GM23338 (cell line): ENCODE measurements around the gene GPR3.
"Not testable (repeated sequence)": the region's sequence is repeated elsewhere in the genome, so short reads cannot be mapped to it uniquely, and the experiment has no call there.

ENCODE experiments used
- CREB1 ChIP-seq: fragments of 250-450 bp; sonication (Bioruptor Pico); IDR thresholded peaks from 2 replicates; pipeline ENCODE4 v1.5.0; 2020; ENCODE audit warnings: low read depth, mild to moderate bottlenecking, moderate library complexity
- CTCF ChIP-seq, 2 experiments: fragments of 200-600 bp in 1 of 2; sonication (generic) in 1 of 2; conservative IDR thresholded peaks; 2 replicates each; pipeline versions ENCODE4 v1.5.1 to v1.6.1; 2016 to 2017; ENCODE audit warnings: antibody characterized with exemption in 2 of 2, low read depth in 2 of 2, mild to moderate bottlenecking in 2 of 2, moderate library complexity in 1 of 2
- ETS1 ChIP-seq: IDR thresholded peaks from 2 replicates; pipeline ENCODE4 v1.6.1; 2016; ENCODE audit warnings: antibody characterized with exemption
- EZH2 ChIP-seq: fragments of 200-600 bp; sonication (generic); IDR thresholded peaks from one replicate; pipeline ENCODE4 v1.8.0; 2017; ENCODE audit warnings: antibody characterized with exemption, mild to moderate bottlenecking, low read depth; ENCODE audit not compliant: unreplicated experiment
- EZH2phosphoT487 ChIP-seq: fragments of 200-600 bp; sonication (generic); IDR thresholded peaks from one replicate; pipeline ENCODE4 v1.8.1; 2018; ENCODE audit warnings: antibody characterized with exemption; ENCODE audit not compliant: unreplicated experiment
- JUNB ChIP-seq: IDR thresholded peaks from one replicate; pipeline ENCODE4 v1.6.1; 2016; ENCODE audit warnings: antibody characterized with exemption; ENCODE audit not compliant: unreplicated experiment
- NANOG ChIP-seq: IDR thresholded peaks from 2 replicates; pipeline ENCODE4 v1.6.1; 2016; ENCODE audit warnings: antibody characterized with exemption, borderline replicate concordance
- POLR2AphosphoS5 ChIP-seq: IDR thresholded peaks from 2 replicates; pipeline ENCODE4 v1.6.1; 2016; ENCODE audit warnings: antibody characterized with exemption, low read depth
- REST ChIP-seq: IDR thresholded peaks from one replicate; pipeline ENCODE4 v1.6.1; 2018; ENCODE audit warnings: antibody characterized with exemption; ENCODE audit not compliant: unreplicated experiment
- STAT1 ChIP-seq: IDR thresholded peaks from one replicate; pipeline ENCODE4 v1.6.1; 2016; ENCODE audit warnings: antibody characterized with exemption; ENCODE audit not compliant: unreplicated experiment
- ZNF114 ChIP-seq: fragments of 250-450 bp; sonication (Bioruptor Pico); IDR thresholded peaks from 2 replicates; pipeline ENCODE4 v1.5.0; 2020; ENCODE audit warnings: mild to moderate bottlenecking, moderate library complexity
- ZNF331 ChIP-seq: fragments of 250-450 bp; sonication (Bioruptor Pico); IDR thresholded peaks from 2 replicates; pipeline ENCODE4 v1.5.0; 2020; ENCODE audit warnings: low read depth, mild to moderate bottlenecking, moderate library complexity
- TF ChIP-seq, protein P1 (sequence below): fragments of 250-450 bp; sonication (Bioruptor Pico); IDR thresholded peaks from 2 replicates; pipeline ENCODE4 v1.5.0; 2020; ENCODE audit warnings: mild to moderate bottlenecking, moderate library complexity

- not testable (repeated sequence) for TF ChIP-seq EZH2; POLR2AphosphoS5; CTCF (conservative IDR thresholded peaks at IDR 0.05; ENCODE audit: low read depth in 2 of 2); ETS1; JUNB; REST; EZH2phosphoT487; STAT1; CREB1; ZNF331 (CRISPR knock-in tag); ZNF114; NANOG
- TF ChIP-seq, protein P1, sequence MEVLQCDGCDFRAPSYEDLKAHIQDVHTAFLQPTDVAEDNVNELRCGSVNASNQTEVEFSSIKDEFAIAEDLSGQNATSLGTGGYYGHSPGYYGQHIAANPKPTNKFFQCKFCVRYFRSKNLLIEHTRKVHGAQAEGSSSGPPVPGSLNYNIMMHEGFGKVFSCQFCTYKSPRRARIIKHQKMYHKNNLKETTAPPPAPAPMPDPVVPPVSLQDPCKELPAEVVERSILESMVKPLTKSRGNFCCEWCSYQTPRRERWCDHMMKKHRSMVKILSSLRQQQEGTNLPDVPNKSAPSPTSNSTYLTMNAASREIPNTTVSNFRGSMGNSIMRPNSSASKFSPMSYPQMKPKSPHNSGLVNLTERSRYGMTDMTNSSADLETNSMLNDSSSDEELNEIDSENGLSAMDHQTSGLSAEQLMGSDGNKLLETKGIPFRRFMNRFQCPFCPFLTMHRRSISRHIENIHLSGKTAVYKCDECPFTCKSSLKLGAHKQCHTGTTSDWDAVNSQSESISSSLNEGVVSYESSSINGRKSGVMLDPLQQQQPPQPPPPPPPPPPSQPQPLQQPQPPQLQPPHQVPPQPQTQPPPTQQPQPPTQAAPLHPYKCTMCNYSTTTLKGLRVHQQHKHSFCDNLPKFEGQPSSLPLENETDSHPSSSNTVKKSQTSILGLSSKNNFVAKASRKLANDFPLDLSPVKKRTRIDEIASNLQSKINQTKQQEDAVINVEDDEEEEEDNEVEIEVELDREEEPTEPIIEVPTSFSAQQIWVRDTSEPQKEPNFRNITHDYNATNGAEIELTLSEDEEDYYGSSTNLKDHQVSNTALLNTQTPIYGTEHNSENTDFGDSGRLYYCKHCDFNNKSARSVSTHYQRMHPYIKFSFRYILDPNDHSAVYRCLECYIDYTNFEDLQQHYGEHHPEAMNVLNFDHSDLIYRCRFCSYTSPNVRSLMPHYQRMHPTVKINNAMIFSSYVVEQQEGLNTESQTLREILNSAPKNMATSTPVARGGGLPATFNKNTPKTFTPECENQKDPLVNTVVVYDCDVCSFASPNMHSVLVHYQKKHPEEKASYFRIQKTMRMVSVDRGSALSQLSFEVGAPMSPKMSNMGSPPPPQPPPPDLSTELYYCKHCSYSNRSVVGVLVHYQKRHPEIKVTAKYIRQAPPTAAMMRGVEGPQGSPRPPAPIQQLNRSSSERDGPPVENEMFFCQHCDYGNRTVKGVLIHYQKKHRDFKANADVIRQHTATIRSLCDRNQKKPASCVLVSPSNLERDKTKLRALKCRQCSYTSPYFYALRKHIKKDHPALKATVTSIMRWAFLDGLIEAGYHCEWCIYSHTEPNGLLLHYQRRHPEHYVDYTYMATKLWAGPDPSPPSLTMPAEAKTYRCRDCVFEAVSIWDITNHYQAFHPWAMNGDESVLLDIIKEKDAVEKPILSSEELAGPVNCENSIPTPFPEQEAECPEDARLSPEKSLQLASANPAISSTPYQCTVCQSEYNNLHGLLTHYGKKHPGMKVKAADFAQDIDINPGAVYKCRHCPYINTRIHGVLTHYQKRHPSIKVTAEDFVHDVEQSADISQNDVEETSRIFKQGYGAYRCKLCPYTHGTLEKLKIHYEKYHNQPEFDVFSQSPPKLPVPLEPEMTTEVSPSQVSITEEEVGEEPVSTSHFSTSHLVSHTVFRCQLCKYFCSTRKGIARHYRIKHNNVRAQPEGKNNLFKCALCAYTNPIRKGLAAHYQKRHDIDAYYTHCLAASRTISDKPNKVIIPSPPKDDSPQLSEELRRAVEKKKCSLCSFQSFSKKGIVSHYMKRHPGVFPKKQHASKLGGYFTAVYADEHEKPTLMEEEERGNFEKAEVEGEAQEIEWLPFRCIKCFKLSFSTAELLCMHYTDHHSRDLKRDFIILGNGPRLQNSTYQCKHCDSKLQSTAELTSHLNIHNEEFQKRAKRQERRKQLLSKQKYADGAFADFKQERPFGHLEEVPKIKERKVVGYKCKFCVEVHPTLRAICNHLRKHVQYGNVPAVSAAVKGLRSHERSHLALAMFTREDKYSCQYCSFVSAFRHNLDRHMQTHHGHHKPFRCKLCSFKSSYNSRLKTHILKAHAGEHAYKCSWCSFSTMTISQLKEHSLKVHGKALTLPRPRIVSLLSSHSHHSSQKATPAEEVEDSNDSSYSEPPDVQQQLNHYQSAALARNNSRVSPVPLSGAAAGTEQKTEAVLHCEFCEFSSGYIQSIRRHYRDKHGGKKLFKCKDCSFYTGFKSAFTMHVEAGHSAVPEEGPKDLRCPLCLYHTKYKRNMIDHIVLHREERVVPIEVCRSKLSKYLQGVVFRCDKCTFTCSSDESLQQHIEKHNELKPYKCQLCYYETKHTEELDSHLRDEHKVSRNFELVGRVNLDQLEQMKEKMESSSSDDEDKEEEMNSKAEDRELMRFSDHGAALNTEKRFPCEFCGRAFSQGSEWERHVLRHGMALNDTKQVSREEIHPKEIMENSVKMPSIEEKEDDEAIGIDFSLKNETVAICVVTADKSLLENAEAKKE (CRISPR knock-in tag), result not testable (repeated sequence)
These were observed 40.3 kb downstream of the GPR3 start for GRCh38 chr1:27432725-27433124.
